ENCODE results near the gene IL2RA.

IL2RA gene

DNA sequence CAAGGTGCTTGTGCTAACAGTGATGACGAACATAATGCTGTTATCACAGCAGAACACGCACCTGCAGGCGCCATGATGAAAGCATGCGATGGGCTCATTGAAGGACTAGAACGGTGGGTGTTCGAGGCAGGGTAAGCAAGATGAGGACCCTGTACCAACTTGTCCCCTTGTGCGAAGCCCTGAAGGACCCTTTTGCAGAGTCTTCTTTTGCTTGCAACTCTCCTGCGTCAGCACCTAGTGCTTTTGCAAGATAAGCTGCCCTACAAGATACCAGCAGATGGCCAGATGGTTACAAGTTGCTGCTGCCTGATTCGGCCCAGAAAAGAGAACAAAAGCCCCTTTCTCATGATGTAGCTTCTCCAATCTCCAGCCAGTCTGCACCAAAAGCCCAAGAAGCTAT lies 80.6 kb downstream of the IL2RA start:
- Mint-ChIP-seq H3K9me3 (no peaks in the 10 kb centered on the region), H3K36me3 (no peaks in the 10 kb centered on the region), H3K27me3 (no peaks in the 10 kb centered on the region), H3K4me1 (peaks cover 5% of the 10 kb centered on the region), H3K27ac (no peak overlapping the region), H3K4me3 (no peak overlapping the region)
- ATAC-seq = no peak

DNA sequence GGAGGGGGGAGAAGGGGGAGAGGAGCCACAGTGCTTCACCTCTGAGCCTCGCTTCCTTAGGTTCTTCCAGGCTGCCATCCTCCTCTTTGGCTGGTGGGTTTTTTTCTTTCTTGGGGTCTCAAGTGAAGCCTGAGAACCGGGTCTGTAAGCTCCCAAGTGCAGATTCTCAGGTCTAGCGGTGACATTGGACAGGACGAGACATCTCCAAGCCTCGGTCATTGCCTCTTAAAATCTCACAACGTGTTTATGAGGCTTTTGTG lies 84.0 kb downstream of the IL2RA start:
- H3K9me3 Mint-ChIP-seq = no peaks in the 10 kb centered on the region
- no peaks in the 10 kb centered on the region for H3K27me3 Mint-ChIP-seq
- peak overlapping the region; percentile 85 for H3K27ac Mint-ChIP-seq
- peaks cover 26% of the 10 kb centered on the region for H3K4me1 Mint-ChIP-seq
- no peak for ATAC-seq
- no peaks in the 10 kb centered on the region for H3K36me3 Mint-ChIP-seq
- peak overlapping the region; percentile 85 for H3K4me3 Mint-ChIP-seq

DNA sequence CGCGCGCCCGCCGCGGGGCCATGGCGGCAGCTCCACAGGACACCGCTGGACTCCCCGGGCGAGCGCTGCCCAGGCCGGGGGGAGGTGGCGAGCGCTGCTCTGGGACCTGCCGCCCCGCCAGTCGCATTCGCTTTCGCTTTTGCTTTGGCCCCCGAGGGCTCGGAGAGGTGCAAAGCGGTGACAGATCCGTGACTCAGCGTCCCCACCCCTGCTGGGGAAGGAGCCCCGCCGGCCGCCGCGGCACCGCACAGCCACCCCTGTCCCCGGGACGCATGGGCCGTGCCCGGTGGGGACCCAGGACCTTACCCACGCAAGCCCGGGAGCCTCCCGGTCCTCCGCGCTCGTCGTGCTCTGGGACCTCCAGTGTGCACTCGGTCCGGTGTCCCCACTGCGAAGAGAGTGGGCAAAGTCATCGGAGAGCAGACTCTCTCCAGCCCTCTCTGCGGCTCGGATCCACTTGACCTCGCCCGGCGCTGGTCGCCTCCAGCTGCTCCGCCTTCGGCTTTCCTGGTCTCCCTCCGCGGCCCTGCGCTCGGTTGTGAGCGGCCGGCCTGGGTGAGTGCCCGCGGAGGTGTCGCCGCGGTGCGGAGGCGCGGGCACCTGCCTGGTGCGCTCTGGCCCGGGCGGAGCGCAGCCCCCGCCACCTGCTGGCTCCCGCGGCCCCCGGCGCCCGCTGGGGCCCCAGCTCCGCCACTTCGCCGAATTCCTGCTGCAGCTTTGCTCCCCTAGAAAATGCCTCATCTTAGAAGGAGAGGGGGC lies 84.5 kb downstream of the IL2RA start, which contains the start of gene IL15RA:
IL15RA (minus strand) TSS at position 73 of the 759 bp plus-strand sequence; CDS start at position 22, 51 bp downstream.
- Mint-ChIP-seq H3K27me3 (no peaks in the 10 kb centered on the region), H3K27ac (peak within 1 kb of the TSS; percentile 85), H3K36me3 (no peaks in the 10 kb centered on the region), H3K4me3 (peak within 1 kb of the TSS; percentile 85), H3K9me3 (no peaks in the 10 kb centered on the region), H3K4me1 (peaks cover 31% of the 10 kb centered on the region)
- ATAC-seq = peak; percentile 83

DNA sequence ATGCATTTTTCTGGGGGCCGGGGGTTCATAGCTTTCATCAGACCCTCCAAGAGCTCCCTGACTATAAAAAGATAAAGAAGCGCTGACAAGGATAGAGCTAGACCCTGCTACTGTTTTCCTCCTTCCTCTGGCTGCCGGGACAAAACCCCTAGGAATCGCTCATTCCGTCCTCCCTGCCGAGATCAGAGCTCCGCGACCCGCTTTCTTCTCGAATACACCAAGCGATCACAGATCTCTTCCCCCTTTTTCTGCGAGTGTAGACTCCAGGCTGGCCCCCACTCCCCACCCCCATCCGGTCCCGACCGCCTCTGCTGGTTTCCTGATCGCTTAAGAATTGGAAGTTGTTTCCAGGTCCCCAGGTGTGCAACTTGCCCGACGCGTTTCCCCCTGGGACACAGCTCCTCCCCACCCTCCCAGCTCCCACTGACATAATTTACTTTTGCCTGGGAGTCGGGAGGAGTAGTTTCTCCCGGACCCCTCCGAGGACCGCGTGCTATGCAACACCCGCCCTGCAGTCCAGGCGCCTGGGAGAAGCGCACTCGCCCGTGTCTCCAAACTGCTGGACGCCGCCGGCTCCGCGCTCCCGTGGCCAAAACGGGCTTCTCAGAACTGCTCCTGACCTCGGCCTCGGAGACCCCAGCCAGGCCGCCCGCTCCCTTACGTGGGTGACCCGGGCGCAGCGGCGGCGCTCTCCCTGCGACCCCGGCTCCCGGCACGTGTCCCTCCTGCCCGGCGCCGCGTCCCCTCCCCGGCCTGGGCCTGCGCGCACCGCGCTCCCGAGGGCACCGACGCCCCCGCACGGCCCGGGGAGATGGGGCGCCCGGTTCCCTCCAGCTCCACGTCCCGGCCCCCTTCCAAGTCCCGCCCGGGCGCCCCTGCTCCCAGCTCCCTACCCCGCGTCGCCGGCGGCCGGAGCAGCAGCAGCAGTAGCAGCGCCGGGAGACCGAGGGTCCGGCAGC lies 85.4 kb downstream of the IL2RA start:
- Mint-ChIP-seq H3K9me3 (no peaks in the 10 kb centered on the region), H3K4me3 (peak overlapping the region; percentile 85), H3K4me1 (peaks cover 39% of the 10 kb centered on the region), H3K27ac (peak overlapping the region; percentile 85), H3K27me3 (no peaks in the 10 kb centered on the region), H3K36me3 (no peaks in the 10 kb centered on the region)
- peak; percentile 42 for ATAC-seq

DNA sequence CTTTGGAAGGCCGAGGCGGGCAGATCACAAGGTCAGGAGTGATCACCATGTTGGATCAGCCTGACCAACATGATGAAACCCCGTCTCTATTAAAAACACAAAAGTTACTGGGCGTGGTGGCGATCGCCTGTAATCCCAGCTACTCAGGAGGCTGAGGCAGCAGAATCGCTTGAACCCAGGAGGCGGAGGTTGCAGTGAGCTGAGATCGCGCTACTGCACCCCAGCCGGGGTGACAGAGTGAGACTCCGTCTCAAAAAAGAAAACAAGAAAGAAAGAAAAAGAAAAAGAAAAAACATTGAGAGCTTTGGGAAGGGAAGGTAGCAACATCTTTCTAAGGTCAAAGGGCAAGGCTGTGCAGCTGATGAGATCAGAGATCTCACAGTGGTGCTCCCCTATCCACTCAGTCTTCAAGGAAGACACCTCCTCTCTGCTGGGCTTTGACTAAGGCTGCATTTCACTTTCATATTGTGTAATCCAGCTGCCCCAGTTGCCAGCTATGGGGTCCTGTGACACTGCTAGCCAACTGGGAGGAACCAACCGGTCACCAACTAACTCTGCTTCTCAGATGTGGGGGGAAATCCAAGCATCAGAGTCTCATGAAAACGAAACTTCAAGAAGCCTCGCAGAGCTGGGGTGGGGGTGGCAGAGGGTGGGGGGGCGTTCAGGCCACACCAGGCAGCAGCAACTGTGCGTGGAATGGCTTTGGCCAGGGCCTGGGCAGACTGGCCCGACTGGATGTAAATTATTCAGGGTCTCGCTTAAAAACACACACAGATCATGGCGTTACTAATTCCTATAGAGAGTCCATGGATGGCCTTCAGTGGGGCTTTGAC lies 86.3 kb downstream of the IL2RA start:
- no peaks in the 10 kb centered on the region for H3K27me3 Mint-ChIP-seq
- no peaks in the 10 kb centered on the region for H3K36me3 Mint-ChIP-seq
- H3K4me1 Mint-ChIP-seq = peaks cover 48% of the 10 kb centered on the region
- peak overlapping the region; percentile 85 for H3K4me3 Mint-ChIP-seq
- H3K9me3 Mint-ChIP-seq = no peaks in the 10 kb centered on the region
- peak overlapping the region; percentile 85 for H3K27ac Mint-ChIP-seq
- ATAC-seq = peak; percentile 86

DNA sequence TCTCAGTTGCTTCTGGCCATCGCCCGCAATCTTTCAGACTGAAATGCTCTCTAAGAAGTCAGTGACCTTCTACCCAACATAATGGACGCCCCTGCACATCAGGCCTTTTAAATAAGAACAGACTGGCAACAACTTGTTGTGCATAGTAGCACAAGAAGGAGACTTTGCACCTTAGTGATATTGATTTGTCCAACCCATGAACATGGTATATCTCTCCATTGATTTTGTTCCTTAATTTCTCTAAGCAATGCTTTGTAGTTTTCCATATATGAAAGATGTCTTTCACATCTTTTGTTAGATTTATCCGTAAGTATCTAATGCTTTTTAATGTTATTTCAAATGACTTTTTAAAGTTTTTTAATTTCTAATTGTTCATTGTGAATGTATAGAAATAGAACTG lies 89.1 kb downstream of the IL2RA start:
- peaks cover 8% of the 10 kb centered on the region for H3K36me3 Mint-ChIP-seq
- H3K9me3 Mint-ChIP-seq = no peaks in the 10 kb centered on the region
- H3K4me3 Mint-ChIP-seq = no peak overlapping the region
- H3K27ac Mint-ChIP-seq = peak overlapping the region; percentile 89
- H3K4me1 Mint-ChIP-seq = peaks cover 45% of the 10 kb centered on the region
- H3K27me3 Mint-ChIP-seq = no peaks in the 10 kb centered on the region
- ATAC-seq = no peak

DNA sequence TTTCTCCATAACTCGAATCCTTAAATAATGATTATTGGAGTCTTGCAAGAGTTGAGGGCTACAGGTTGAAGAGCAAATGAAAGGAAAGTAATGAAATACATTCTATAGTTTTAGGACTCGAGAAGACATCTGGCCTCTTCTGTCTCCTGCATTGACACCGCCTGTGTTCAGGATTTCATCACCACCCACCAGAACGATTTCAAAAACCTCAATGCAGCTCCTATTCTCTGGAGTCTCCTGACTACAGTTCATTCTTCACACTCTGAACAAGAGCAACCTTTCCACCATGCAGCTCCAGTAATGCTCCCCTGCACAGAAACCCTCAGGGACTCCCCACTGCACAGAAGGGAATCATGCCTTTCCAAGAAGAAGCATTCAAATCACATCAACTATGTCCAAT lies 90.3 kb downstream of the IL2RA start:
- Mint-ChIP-seq H3K27me3 (no peaks in the 10 kb centered on the region), H3K9me3 (no peaks in the 10 kb centered on the region), H3K4me1 (peaks cover 44% of the 10 kb centered on the region), H3K4me3 (peak overlapping the region; percentile 67), H3K36me3 (peaks cover 9% of the 10 kb centered on the region), H3K27ac (peak overlapping the region; percentile 89)
- no peak for ATAC-seq

DNA sequence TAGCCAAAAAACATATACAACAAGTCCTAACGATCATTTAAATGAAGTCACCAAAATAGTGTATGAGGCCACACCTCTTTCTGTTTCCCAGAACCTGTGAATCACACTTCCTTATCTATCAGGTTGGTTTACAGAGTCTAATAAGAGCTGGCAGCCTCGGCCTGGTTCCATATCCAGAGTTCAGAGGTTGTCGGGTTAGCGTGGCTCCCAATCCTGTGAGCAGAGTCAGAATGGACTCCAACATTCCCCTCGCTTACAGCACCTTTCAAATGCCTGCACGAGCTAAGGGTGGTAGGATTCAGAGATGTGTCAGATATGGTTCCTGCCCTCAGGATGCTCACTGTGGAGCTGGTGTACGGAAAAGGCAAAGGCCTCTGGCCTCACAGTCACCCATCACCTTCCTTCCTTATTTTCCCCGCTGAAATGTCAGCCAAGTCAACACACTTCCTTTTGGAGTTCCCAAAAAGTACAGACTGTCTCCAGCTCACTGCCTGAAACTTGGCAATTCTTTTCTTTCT lies 90.8 kb downstream of the IL2RA start:
- peak overlapping the region; percentile 89 for H3K27ac Mint-ChIP-seq

DNA sequence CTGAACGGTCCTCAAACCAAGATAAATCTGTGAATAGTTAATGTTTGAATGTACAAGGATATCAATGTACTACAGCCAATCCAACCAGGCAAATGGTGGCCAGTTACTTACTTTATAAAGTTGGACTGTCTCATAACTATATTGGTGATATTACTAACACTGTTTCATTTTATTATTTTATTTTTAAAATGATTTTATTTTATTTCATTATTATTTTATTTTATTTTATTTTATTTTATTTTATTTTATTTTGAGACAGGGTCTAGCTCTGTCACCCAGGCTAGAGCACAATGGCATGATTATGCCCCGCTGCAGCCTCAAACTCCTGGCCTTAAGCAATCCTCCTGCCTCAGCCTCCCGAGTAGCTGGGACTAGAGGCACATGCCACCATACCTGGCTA lies 91.6 kb downstream of the IL2RA start:
- Mint-ChIP-seq H3K4me3 (no peak overlapping the region), H3K9me3 (no peaks in the 10 kb centered on the region), H3K36me3 (peaks cover 9% of the 10 kb centered on the region), H3K4me1 (peaks cover 39% of the 10 kb centered on the region), H3K27me3 (no peaks in the 10 kb centered on the region), H3K27ac (peak overlapping the region; percentile 89)
- ATAC-seq = no peak

More for the DNA sequence above, 90.8 kb downstream of the IL2RA start:
- Mint-ChIP-seq H3K27me3 (no peaks in the 10 kb centered on the region), H3K36me3 (peaks cover 9% of the 10 kb centered on the region), H3K4me3 (peak overlapping the region; percentile 67), H3K9me3 (no peaks in the 10 kb centered on the region), H3K4me1 (peaks cover 44% of the 10 kb centered on the region)
- ATAC-seq = no peak

DNA sequence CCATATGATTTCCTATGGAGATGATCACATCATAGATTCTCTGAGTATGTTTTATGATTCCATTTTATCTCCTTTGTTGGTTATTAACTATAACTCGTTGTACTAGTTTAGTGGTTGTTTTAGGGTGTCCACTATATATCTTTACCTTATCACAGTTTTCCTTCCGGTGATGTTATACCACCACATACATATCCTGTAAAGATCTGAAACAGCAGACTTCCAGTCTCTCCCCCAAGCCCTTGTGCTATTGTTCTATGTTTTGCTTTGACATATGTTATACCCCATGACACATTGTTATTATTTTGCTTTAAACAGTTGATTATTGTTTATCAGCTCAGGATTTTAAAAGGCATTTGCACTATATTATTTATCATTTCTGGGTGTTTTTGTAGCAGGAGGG lies 92.1 kb downstream of the IL2RA start:
- no peaks in the 10 kb centered on the region for H3K27me3 Mint-ChIP-seq
- ATAC-seq = no peak
- peaks cover 35% of the 10 kb centered on the region for H3K4me1 Mint-ChIP-seq
- no peak overlapping the region for H3K27ac Mint-ChIP-seq
- H3K9me3 Mint-ChIP-seq = no peaks in the 10 kb centered on the region
- peaks cover 9% of the 10 kb centered on the region for H3K36me3 Mint-ChIP-seq
- H3K4me3 Mint-ChIP-seq = no peak overlapping the region

DNA sequence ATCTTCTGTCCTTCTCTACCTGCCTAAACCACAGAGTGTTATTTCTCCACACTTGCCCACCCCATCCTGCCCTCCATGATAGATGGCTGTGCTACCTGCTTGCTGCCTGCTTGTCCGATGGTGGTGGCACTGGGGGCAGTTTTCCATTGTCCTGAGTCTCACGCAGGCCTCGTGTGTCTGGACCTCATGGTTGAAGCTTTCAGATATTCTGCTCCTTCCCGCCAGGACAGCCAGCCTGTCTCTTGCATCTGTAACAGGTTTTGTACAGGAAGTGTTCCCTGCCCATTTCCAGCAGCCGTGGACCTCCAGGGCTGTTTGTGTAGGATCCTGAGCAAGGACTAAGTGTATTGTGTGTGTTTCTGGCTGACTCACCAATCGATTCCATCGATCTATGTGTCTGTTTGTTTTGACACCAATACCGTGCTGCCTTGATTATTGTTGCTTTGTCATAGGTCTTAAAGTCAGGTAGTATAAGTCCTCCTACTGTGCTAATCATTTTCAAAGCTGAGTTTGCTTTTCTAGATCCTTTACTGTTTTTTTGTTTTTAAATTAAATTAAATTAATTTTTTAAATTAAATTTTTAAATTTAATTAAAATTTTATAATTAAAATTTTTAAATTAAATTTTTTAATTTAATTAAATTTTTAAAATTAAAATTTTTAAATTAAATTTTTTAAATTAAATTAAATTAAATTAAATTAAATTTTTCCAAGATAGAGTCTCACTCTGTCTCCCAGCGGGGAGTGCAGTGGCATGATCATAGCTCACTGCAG lies 93.3 kb downstream of the IL2RA start:
- no peak overlapping the region for H3K4me3 Mint-ChIP-seq
- no peaks in the 10 kb centered on the region for H3K27me3 Mint-ChIP-seq
- H3K4me1 Mint-ChIP-seq = peaks cover 26% of the 10 kb centered on the region
- no peak overlapping the region for H3K27ac Mint-ChIP-seq
- H3K9me3 Mint-ChIP-seq = no peaks in the 10 kb centered on the region
- ATAC-seq = no peak
- H3K36me3 Mint-ChIP-seq = peaks cover 13% of the 10 kb centered on the region

DNA sequence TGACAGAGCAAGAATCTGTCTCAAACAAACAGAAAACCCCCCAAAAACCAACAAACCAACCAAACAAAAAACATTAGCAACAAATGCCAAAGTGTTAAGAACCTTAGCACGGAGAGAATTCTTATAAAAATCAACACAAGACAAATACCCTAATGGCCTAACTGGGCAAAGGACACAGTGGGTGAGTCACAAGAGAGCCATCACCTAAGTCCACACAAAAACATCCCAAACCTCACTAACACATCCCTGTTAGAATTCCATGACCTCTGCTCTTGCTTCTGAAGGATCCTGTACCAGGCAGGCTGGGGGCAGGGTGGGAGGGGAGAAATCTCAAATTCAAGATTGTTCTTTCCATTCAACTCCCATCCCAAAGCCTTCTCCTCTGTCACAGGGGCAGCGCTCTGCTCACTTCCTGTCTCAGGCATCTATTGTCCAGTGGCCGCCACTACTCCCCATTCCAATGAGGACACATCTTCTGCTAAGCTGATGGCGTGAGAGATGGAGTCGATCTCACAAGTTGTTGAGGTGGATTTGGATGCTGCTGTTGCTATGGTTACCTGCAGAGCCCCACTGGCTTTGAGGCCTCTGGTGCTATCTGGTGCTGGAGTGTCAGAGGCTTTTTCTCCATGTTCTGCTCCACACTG lies 94.0 kb downstream of the IL2RA start:
- no peak for ATAC-seq
- Mint-ChIP-seq H3K27ac (no peak overlapping the region), H3K9me3 (no peaks in the 10 kb centered on the region), H3K27me3 (no peaks in the 10 kb centered on the region), H3K36me3 (peaks cover 13% of the 10 kb centered on the region), H3K4me3 (no peak overlapping the region), H3K4me1 (peaks cover 23% of the 10 kb centered on the region)

DNA sequence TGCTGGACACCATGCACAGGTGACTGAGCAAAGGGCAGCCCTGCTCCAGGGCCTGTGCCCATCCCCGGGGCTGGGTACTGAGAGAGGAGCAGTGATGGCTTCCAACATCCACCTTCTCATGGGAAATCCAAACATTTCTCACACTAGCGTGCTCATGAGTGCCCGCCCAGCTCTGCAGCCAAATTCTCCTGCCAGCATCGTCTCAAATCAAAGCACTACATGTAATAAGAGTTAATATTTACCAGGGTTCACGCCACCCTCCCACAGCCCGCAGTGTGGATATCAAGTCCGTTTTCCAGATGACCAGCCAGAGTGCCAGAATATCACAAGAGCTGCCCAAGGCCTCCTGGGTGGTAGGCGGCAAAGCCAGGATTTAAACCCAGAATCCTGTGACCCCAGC lies 96.9 kb downstream of the IL2RA start:
- Mint-ChIP-seq H3K9me3 (no peaks in the 10 kb centered on the region), H3K4me1 (no peaks in the 10 kb centered on the region), H3K4me3 (no peak overlapping the region), H3K36me3 (peaks cover 30% of the 10 kb centered on the region), H3K27me3 (no peaks in the 10 kb centered on the region), H3K27ac (no peak overlapping the region)
- ATAC-seq = no peak

DNA sequence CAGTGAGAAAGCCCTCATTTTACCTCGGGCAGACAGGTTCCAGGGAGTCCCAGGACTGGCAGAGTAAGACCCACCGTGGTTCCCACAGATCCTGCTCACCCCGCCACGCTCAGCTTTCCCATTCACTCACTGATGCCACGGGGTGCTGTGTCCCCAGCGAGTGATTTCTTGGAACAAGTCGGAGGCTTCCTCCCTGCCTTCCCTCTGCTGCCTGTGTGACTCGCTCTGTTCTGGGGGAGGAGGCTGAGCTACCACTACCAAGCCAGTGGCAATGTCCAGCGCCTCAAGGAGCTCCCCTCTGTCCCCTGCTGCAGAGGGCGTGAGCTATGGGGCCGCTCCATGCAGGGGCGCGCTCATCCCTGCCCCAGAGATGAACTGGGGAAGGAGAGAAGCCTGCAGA lies 97.4 kb downstream of the IL2RA start:
- Mint-ChIP-seq H3K4me3 (no peak overlapping the region), H3K4me1 (no peaks in the 10 kb centered on the region), H3K36me3 (peaks cover 36% of the 10 kb centered on the region)

More for the DNA sequence above, 97.4 kb downstream of the IL2RA start:
- Mint-ChIP-seq H3K27me3 (no peaks in the 10 kb centered on the region), H3K27ac (no peak overlapping the region), H3K9me3 (no peaks in the 10 kb centered on the region)
- ATAC-seq = no peak

Measured in stimulated activated memory B cell treated with anti-CD40 and anti-IgM and Interleukin-4, amounts not matched to agents 10 μg/mL and 1 μg/mL and 100 μg/mL, for 72 hours (primary cell).